Epithelial cell of proximal tubule (primary cell): ENCODE data around the gene DAPL1. TPM values are rescaled to one million over a fixed set of nuclear protein-coding genes. Genes with fewer than 3 reads are reported as not detected.

Source experiments
- DNase-seq: peaks from one replicate; pipeline ENCODE4 v3.0.0-alpha.2; 2011; ENCODE audit warnings: low read depth
- H3K4me3 ChIP-seq: 2 replicates; pipeline ENCODE4 v1.5.1; 2011; ENCODE audit warnings: low read depth, mild to moderate bottlenecking, low read length
- total RNA-seq: library from RNA; depleted of rRNA; stranded (reverse); fragments of >200 nt; gene quantifications from 2 replicates; pipeline ENCODE4 v1.2.3, GENCODE V29; 2015
- TF ChIP-seq, protein P1 (sequence below): conservative IDR thresholded peaks from 2 replicates; pipeline ENCODE4 v1.5.1; 2012; ENCODE audit warnings: low read depth, mild to moderate bottlenecking, low read length

The DAPL1 gene, protein sequence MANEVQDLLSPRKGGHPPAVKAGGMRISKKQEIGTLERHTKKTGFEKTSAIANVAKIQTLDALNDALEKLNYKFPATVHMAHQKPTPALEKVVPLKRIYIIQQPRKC
- total RNA-seq, result not detected in 2 replicates

DNA sequence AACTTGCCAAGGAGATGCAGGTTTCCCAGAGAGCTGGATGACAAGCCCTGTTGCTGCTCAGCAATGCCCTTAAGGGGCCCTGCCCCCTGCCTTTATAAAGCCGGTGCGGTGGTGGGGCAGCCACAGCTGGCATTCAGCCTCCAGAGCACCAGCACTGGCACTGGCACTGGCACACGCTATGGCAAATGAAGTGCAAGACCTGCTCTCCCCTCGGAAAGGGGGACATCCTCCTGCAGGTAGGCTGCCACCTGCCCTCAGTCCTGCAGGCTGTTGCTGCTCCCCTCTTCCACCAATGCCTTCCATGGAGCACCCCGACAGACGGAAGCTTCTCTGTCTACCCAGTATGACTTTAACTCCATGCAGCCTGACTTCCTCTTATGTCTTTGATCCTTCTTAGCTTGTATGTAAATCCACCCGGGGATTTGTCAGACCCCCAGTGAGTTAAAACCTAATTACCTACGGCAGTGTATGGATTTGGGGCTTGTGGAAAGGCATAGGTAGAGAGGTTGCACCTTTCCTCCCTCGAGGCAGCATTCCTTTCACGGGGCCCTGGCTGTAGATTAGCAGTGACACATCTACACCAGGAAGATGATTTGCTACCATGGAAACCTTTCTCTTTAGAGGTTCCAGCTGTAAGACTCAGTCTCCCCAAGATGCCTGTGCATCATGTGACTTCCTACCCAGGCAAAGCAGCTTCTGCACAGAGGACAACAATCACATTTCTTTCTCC, at the start of gene DAPL1:
Gene DAPL1 (plus strand): TSS at position 123 of the 730 bp plus-strand sequence. CDS start 56 bp downstream, at position 179.
- TF ChIP-seq, protein P1, sequence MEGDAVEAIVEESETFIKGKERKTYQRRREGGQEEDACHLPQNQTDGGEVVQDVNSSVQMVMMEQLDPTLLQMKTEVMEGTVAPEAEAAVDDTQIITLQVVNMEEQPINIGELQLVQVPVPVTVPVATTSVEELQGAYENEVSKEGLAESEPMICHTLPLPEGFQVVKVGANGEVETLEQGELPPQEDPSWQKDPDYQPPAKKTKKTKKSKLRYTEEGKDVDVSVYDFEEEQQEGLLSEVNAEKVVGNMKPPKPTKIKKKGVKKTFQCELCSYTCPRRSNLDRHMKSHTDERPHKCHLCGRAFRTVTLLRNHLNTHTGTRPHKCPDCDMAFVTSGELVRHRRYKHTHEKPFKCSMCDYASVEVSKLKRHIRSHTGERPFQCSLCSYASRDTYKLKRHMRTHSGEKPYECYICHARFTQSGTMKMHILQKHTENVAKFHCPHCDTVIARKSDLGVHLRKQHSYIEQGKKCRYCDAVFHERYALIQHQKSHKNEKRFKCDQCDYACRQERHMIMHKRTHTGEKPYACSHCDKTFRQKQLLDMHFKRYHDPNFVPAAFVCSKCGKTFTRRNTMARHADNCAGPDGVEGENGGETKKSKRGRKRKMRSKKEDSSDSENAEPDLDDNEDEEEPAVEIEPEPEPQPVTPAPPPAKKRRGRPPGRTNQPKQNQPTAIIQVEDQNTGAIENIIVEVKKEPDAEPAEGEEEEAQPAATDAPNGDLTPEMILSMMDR, result no peak
- no peak for DNase-seq
- H3K4me3 ChIP-seq, result no peak within 1 kb of the TSS

DNA sequence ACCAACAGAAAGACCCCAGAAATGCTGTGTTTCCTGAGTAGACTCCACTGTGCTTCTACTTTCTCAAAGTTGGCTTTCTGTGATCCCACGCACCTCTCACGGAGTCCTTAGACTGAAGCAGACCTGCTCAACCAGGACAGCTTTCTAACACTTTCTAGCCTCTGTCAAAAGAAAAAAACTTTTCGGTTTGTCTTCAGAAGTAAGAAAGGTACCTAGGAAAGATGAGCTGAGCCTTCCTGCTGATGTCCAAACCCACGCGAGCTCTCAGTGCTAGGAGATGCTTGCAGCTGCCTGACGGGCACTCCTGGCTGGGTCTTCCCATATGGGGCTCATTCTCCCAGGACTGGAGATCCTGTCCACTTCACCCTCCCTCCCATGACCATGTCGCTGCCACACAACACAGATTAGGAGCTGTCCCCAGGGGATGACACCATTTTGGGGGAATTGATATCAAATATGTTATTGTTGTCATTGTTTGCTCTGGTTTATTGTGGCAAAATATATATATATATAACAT, 49.2 kb upstream of the DAPL1 start:
- TF ChIP-seq, protein P1, result no peak
- DNase-seq, result no peak

DNA sequence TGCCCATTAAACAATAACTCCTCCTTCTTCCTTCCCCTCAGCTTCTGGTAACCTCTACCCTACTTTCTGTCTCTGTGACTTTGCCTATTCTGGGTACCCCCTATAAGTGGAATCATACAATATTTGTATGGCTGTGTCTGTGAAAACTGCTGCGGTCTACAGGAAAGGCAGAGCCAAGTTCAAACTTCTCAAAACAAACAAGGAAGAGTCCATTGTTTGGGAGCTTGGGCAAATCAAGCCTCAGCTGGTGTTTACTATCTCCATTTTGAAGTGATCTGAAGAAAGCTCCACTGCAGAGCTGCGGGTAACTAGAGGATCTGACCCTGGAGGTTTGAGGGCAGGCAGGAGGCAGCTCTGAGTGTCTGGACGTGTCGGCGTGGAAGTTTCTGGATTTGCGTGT, 48.6 kb upstream of the DAPL1 start:
- H3K4me3 ChIP-seq, result no peak overlapping the region
- TF ChIP-seq, protein P1, result no peak
- no peak for DNase-seq

More for the DNA sequence above, 49.2 kb upstream of the DAPL1 start:
- H3K4me3 ChIP-seq, result no peak overlapping the region

DNA sequence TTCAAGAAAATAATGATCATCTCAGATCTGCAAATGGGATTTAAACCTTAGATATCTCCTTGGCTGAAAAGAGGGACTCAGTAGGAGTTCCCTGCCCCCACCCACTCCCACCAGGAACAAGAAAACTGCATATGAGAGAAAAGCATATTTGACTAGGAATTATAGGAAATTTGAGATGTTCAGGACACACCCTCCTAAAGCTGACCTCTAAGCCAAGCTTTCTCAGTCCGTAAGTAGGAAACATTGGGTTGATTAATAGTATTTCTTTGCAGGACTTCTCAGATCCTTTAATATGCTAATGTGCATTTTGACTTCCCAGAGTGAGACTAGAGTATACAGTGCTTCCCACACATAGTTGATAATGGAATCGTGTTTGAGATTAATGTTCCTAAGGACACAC, 47.8 kb upstream of the DAPL1 start:
- H3K4me3 ChIP-seq, result no peak overlapping the region
- no peak for DNase-seq
- TF ChIP-seq, protein P1, result no peak

DNA sequence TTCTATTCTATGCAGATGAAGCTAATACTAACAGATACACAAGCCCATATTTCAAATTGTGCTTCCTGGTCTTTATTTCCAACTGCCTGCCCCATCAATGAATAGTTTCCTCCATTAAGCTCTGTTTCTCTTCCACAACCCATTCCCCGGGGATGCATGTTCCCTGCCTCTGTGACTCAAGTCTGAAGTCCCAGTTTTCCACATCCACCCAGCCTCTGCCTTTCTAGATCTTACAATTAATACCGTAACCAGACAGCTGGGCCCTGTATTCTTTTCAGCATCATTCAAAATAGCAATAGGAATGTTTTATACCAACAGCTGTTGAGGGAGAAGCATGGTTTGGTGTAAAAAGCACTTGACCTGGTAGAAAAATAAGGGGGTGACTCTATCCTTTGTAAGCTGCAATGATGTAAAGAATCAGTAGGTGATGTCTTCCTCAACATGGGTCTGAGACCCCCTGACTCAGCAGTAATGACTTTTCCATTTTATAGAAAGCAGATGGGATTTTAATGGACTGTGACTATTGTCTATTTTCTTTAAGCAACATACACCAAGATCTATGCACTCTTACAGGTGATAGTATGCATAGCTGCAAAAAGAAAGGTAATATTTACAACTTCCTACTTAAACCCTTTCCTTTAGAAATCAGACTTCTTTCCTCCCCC, 46.1 kb upstream of the DAPL1 start:
- no peak for DNase-seq
- TF ChIP-seq, protein P1, result no peak
- H3K4me3 ChIP-seq, result no peak overlapping the region

DNA sequence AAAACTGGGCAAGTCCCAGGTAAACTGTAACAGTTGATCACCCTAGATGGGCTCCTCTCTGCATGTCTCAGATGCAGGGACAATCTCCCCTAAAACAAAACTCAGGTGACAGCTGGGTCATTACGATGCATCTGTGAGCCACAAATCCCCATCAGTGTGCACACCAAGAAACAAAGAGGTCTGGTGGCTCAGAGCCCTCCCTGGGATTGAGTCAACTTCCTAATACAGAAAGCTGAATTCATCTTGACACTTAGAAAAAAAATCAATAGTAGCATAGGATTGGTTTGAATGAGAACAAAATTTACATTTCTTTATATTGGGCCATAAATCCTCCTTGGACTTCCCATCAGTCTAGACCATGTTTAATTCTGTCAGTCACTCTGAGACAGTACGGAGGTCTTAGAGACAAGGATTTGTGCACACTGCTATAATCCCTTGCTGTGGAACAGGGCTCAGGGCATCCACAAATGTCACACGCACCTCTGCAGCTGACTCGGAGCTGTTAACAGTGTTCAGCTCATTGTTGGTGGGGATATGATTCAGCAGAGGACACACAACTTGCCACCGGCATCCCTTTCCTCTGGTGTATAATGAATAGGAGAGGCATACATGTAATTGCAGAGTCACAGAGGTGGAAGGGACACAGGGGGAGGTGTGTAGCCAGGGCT, 44.5 kb upstream of the DAPL1 start:
- DNase-seq, result no peak
- TF ChIP-seq, protein P1, result no peak
- no peak overlapping the region for H3K4me3 ChIP-seq
